Measurements from ENCODE around the gene IL1RAP.
"Not testable (repeated sequence)": the region's sequence is repeated elsewhere in the genome, so short reads cannot be mapped to it uniquely, and the experiment has no call there.

The IL1RAP gene

DNA sequence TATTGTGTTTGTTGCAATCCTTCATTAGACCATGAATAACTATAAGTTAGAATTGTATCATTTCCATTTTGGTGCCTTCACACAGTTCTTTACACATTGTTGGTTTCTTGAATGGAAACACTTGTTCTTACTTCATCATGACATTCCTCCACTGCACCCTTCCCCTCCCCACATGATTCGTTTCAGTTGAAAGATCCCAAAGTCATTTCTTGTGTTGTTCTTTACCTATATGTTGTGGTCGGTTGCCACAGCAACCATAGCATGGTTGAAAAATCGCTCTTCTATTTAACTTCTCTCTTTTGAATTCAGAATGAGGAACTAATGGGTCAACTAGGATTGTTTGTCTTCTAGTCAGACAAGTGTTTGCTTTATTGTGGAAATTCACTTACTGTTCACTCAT is 103.3 kb downstream of the IL1RAP start:
- DNase-seq: no peak

GRCh38 chr3:190618330-190619030 is 104.6 kb downstream of the IL1RAP start:
- DNase-seq: no peak

DNA sequence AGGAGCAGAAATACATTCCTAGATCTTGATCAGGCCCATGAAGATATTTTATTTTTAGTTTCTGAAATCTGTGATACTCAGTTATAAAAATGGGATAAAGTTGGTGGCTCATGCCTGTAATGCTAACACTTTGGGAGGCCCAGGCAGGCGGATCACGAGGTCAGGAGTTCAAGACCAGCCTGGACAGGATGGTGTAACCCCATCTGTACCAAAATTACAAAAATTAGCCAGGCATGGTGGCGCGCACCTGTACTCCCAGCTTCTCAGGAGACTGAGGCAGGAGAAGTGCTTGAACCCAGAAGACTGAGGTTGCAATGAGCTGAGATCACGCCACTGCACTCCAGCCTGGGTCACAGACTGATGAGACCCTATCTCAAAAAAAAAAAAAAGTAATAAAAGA is 105.5 kb downstream of the IL1RAP start:
- no peak for DNase-seq

DNA sequence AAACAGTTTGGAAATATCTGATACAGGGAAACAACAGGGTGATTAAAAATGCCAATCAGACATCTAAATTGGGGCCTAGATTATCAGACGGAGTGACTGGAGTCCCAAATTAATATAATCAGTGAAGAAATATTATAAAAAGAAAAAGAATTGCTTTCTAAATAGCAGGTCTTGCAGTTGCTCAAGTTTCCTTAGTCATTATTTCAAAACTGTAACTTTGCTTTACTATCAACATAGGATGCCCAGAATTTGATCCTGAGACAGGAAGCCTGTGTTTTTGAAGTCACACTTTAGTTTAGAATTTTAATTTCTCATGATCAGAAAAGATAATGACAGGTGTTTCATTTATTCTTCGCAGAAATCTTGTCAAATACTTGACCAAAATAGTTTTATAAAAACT is 105.9 kb downstream of the IL1RAP start:
- DNase-seq: no peak

DNA sequence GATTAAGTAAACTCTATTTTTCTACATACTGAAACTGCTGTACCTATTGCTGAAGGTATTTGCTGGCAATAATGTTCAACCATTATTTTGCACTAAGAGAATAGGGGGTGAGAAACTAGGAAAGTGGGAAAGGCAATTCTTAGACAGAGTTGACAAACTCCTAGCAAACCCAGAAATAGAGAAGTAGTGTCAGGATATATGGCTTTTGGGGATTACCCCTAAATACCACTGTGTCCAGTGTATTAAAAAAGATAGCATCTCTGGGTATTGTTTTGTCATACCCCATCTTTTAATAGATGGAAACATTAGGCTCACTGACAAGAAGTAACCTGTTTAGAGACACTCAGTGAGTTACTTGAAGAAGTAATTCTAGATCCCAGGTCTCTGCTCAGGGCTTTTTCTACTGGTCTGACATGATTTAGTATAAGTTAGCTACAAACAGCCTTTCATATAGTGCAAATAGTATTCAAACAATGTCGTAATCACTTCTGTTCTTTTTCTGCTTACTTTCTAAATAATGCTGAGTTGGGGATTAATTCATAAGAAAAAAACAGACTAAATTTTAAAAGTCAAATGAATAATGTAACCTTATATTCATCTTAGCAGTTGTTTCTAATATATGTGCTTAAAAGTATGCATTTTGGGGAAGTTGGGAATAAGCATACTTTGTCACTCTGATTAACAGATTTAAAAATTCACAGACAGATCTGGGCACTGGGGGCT is 107.2 kb downstream of the IL1RAP start:
- DNase-seq: no peak

- DNase-seq: no peak
These were observed 108.0 kb downstream of the IL1RAP start for GRCh38 chr3:190621927-190622326.

GRCh38 chr3:190624282-190624681 is 110.4 kb downstream of the IL1RAP start:
- DNase-seq: no peak

DNA sequence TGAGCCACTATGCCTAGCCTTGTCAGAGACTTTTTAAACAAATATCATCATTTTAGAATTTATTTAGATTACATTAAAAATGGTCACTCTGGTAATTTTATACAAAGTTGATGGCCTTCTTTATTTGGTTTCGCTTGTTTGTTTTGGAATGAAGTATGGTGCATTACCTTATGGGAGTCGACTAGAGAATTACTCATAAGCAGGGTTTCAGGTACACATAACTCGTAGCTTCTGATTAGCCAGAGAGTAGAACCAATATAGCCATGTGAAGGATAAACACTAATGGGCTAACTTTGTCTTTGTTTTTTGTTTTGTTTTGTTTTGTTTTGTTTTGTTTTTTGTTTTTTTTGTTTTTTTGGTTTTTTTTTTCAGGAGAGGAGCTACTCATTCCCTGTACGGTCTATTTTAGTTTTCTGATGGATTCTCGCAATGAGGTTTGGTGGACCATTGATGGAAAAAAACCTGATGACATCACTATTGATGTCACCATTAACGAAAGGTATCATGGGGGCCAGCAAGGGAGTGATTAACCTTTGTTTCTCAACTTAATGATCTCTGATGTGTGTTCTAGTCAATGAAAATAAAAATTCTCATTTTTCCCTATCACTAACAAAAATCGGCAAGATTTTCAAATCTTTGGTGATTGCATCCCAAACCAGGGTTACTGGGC is 113.2 kb downstream of the IL1RAP start:
- no peak for DNase-seq

DNA sequence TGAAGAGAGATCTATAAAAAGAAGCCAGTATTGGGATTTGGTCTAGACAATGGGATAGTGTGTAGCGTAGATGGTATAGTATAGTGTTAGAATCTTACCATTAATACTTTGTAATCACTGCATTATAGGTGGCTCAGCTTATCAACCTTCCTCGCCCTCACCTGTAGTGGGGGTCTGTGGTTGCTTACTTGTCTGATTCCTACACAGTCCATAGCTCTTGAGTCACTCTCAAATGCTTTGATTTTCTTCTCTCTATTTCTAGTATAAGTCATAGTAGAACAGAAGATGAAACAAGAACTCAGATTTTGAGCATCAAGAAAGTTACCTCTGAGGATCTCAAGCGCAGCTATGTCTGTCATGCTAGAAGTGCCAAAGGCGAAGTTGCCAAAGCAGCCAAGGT is 115.2 kb downstream of the IL1RAP start:
- no peak for DNase-seq

DNA sequence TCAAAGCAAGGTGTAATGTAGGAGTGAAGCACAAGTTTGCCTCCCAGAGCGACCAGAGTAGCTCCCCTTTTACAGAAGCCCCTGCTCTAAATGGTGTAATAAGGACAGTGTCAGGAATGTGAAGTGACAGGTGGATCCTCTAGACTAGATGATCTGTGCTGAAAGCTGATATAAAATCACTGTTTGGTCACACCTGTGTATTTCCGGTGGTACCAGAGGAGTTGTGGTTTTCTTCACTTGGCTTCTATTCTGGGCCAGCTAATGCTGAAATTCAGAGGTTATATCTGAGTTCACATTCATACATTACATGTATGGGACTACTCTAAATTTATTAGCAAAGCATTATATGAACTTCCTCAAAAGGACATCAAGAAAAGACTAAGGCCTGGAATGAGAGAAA is 117.4 kb downstream of the IL1RAP start:
- no peak for DNase-seq

DNA sequence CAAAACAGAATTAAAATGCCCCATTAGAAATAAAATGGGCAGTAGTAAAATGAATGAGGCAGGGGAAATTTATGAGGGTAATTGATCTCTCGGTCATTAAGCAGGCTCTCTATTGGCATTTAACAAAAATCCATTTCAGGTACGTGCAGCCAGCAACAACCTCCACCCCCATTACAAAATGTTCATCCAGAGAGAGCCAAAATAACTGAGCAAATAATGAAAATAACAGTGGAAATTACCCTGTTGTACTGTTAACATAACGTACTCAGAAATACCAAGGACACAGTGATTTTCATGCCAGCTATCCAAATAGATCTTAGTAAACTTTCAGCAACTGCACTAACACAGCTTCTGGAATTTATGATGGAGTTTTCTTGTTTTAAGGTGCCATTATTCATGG is 127.7 kb downstream of the IL1RAP start:
- DNase-seq: no peak

DNA sequence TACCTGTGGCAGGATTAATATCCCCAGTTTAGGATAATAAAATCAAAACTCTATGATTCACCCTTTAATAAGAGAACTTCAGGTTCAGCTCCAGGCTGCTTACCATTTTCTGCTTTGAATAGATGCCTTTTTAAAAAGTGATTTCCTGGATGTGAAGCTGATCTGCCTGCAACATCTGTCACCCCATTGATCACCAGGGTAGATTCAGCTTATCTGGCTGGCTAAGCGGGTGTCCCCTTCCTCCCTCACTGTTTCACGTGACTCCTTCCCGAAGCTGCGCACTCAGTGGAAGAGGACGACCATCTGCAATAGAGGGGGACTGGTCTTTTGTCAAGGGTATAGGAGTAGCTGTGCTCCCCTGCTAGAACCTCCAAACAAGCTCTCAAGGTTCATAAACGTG is 128.1 kb downstream of the IL1RAP start:
- DNase-seq: no peak

DNA sequence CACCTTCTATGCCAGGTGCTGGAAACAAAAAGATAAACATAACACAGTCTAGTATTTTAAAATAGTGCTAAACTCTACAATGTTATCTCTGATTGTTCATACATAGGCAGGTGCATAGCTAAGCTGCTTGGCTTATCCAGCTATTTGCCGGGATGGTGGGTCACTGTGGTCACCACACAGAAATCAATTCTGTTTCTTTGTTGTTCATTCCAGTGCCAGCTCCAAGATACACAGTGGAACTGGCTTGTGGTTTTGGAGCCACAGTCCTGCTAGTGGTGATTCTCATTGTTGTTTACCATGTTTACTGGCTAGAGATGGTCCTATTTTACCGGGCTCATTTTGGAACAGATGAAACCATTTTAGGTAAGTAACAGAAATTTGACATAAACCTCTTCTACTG is 130.2 kb downstream of the IL1RAP start:
- DNase-seq: no peak

DNA sequence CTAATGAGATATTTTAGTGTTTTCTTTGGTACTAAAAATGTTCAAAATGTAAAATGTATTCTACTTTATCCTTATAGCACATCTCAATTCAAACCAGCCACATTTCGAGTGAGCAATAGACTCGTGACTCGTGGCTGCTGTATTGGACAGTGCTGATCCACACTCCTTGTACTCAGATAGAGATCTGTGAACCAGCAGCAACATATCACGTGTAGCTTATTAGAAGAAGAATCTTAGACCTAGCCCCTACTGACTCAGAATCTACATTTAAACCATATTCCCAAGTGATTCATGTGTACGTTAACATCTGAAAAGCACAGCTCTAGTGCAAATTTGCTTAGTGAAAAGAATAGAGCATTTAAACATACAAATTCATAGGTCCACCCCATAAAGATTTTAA is 130.9 kb downstream of the IL1RAP start:
- no peak for DNase-seq

GRCh38 chr3:190645932-190646460 is 132.1 kb downstream of the IL1RAP start:
- no peak for DNase-seq

DNA sequence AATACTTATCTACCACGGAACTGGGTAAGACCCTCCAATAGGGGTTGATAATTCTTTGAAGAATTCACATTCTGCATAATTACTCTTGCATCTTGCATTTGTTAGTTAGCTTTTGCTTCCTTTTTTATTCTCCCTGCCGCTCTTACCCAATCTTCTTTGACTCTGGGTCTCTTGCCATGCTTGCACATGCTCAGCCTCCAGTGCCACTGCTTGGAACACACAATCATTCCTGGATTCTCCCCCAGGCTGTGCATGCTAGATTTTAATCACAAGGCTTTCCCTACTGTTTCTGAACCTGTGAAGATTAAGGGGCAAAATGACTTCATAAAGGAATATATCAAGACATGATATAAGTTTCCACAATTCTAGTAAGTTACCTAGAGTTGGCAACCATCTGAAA is 133.1 kb downstream of the IL1RAP start:
- DNase-seq: no peak

- DNase-seq: no peak
These were observed 142.0 kb downstream of the IL1RAP start for GRCh38 chr3:190655933-190656332.

DNA sequence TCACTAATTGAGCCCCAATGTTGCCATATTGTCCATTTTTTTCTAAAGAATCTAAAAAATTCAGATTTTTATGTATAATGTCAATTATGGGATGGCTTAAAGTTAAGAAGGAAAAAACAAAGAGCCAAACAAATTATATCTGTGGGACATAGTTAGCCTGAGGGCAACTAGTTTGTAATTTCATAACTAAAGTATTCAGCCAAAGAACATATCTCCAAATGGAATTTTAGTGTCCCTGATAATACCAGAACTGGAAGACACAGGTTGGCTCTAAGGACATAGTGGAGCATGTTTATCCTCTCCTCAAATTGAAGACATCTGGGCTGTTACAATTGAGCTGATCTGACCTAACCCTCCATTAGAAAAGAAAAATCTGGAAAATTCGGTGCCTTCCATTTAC is 144.2 kb downstream of the IL1RAP start:
- no peak for DNase-seq

- no peak for DNase-seq
These were observed 152.9 kb downstream of the IL1RAP start for GRCh38 chr3:190666821-190667220.

DNA sequence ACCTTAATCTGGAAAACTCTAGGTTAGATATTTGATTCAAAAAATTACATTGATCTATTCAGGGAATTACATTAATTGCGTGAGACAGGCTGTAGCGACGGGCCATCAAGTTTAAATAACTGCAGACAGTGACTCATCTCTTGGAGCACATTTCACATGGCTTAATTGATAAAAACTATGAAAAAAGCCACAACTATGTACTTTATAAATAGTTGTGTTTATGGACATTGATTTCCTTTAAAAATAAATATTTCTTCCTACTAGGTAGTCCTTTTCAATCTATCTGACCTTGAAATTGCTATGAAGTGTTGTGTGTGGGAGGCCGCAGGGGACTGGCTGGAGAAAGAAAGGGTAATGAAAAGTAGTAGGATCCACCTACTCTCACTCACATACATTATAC is 157.8 kb downstream of the IL1RAP start:
- DNase-seq: no peak

DNA sequence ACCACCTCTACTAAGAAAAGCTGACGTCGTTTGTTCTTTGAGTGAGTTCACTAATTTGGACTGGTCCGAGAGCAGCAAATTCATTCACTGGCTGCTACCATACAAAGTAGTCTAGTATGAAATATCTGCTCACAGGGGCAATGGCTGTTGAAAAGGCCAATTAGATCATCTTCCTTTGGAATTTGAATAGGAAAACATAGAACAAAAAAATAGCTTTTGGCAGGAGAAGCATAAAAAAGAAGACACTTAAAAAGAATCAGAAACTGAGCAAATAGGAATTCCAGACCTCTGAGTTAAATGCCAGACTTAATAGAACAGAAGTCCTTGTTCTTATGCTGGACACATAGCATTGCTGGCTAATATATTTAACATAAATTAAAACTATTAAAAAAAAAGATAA is 159.3 kb downstream of the IL1RAP start:
- no peak for DNase-seq

GRCh38 chr3:190676481-190676880 is 162.6 kb downstream of the IL1RAP start:
- DNase-seq: no peak

GRCh38 chr3:190677001-190677400 is 163.1 kb downstream of the IL1RAP start:
- DNase-seq: no peak

- not testable (repeated sequence) for DNase-seq
These were observed 164.0 kb downstream of the IL1RAP start for GRCh38 chr3:190677868-190678267.
